Adrenal gland (tissue), 12 donors: ENCODE results near the gene RYR1. TPM values are rescaled to one million over a fixed set of nuclear protein-coding genes. Genes with fewer than 3 reads are reported as not detected.
"Not testable (repeated sequence)": the region's sequence is repeated elsewhere in the genome, so short reads cannot be mapped to it uniquely, and the experiment has no call there.

Source experiments
- DNase-seq, 7 donors: peaks; one replicate each; pipeline ENCODE4 v3.0.0-alpha.2; 2019 to 2020
- H3K27ac ChIP-seq, 5 donors: fragments of 200-600 bp; sonication (generic) in 4 of 5; 1 replicate in 3 of 5; 2 replicates in 2 of 5; pipeline versions ENCODE4 v1.5.1 to v1.8.0; 2016 to 2020; ENCODE audit warnings: mild to moderate bottlenecking in 1 of 5
- H3K27me3 ChIP-seq: fragments of 200-600 bp; 2 replicates; pipeline ENCODE4 v1.8.0; 2021
- H3K36me3 ChIP-seq, 2 donors: fragments of 200-600 bp; replicated peaks in 1 of 2; 1 replicate in 1 of 2; 2 replicates in 1 of 2; pipeline versions ENCODE4 v1.5.1 to v1.8.0; 2018 to 2022
- H3K4me1 ChIP-seq, 2 donors: fragments of 200-600 bp; replicated peaks in 1 of 2; 1 replicate in 1 of 2; 2 replicates in 1 of 2; pipeline versions ENCODE4 v1.5.1 to v1.8.0; 2018 to 2021
- H3K4me3 ChIP-seq, 4 donors: fragments of 200-600 bp; sonication (generic) in 3 of 4; one replicate each; pipeline ENCODE4 v1.5.1; 2016 to 2018
- H3K9me3 ChIP-seq, 3 donors: fragments of 200-600 bp; sonication (generic) in 1 of 3; replicated peaks in 1 of 3; 1 replicate in 2 of 3; 2 replicates in 1 of 3; pipeline versions ENCODE4 v1.5.1 to v1.8.0; 2016 to 2021
- POLR2A ChIP-seq, 2 donors: fragments of 450-650 bp; IDR thresholded peaks; one replicate each; pipeline ENCODE4 v1.6.1; 2017; ENCODE audit warnings: antibody characterized with exemption in 2 of 2, mild to moderate bottlenecking in 2 of 2, moderate library complexity in 1 of 2
- WGBS, 4 donors: extraction: QIAGEN DNeasy Blood & Tissue Kit in 2 of 4; methylation state at CpG; one replicate each; pipeline versions ENCODE4 v1.1.5 to v1.1.7; 2013 to 2017; 5-methylcytosine and 5-hydroxymethylcytosine counted together
- intact Hi-C, 2 donors: fragments of 100-400 bp; cut with DNase I; formaldehyde crosslinking; loops; one replicate each; pipeline versions ENCODE4 v1.14.1 to v1.15.0; 2022 to 2023
- polyA plus RNA-seq, 3 donors: library from polyadenylated mRNA; stranded (reverse); fragments of 200-250 nt in 2 of 3; fragments of 350-450 nt in 1 of 3; fragmentation: Illumina TruSeq in 1 of 3; extraction: RNeasy Lipid Tissue Mini Kit (QIAGEN cat#74804) in 1 of 3; gene quantifications; one replicate each; pipeline ENCODE4 v1.2.3, GENCODE V29; 2013 to 2014
- total RNA-seq, 9 donors: library from RNA; depleted of rRNA in 4 of 9; stranded (reverse); fragments of >200 nt in 4 of 9; fragments of 120-200 nt in 1 of 9; fragmentation: NEBNext Ultra II Directional in 1 of 9; extraction: Animal tissue kit (Norgen Biotek cat#: 25700) in 1 of 9; gene quantifications; one replicate each; pipeline versions ENCODE4 v1.1.0 to v1.2.4, GENCODE V29; 2013 to 2023
- TF ChIP-seq, protein P1 (sequence below), 6 experiments: fragments of 450-650 bp in 4 of 6; fragments of 200-600 bp in 2 of 6; sonication (generic) in 1 of 6; IDR thresholded peaks; 1 replicate in 5 of 6; 2 replicates in 1 of 6; pipeline versions ENCODE4 v1.5.1 to v1.8.0; 2016 to 2021; ENCODE audit warnings: antibody characterized with exemption in 6 of 6, mild to moderate bottlenecking in 2 of 6, moderate library complexity in 1 of 6
- donor health status: healthy with polysubstance abuse.
- donor health status: Bipolar disorder and iron deficiency.
- donor health status: DM: yes; HTN: yes; CAD: no.
- donor health status: DM: no; HTN: no; CAD: no.
- donor health status: DM: no; HTN: no; CAD: no.
- donor health status: DM: yes; HTN: yes; CAD: no.

RYR1 gene
- total and polyA plus RNA-seq, 12 donors, result 0.90 to 10.0 (median 3.2) TPM

DNA sequence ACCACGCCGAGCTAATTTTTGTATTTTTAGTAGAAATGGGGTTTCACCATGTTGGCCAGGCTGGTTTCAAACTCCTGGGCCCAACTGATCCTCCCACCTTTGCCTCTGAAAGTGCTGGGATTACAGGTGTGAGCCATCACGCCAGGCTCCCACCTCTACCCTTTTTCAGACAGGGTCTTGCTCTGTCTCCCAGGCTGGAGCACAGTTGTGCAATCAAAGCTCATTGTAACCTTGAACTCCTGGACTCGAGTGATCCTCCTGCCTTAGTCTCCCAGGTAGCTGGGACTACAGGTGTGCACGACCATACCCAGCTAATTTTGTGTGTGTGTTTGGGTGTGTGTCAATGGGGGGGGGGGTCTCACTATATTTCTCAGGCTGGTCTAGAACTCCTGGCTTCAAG, 9.2 kb upstream of the RYR1 start:
- intact Hi-C loops, result no loop called here
- H3K36me3 ChIP-seq, result no peaks in the 10 kb centered on the region
- H3K9me3 ChIP-seq, result no peaks in the 10 kb centered on the region
- H3K4me3 ChIP-seq, result no peak overlapping the region
- H3K4me1 ChIP-seq, result no peaks in the 10 kb centered on the region
- no peak overlapping the region for H3K27ac ChIP-seq
- whole genome bisulfite sequencing, 4 donors, result 71 to 88% (median 78%) methylated on average over 3 to 5 of the region's 5 CpGs
- TF ChIP-seq, protein P1, sequence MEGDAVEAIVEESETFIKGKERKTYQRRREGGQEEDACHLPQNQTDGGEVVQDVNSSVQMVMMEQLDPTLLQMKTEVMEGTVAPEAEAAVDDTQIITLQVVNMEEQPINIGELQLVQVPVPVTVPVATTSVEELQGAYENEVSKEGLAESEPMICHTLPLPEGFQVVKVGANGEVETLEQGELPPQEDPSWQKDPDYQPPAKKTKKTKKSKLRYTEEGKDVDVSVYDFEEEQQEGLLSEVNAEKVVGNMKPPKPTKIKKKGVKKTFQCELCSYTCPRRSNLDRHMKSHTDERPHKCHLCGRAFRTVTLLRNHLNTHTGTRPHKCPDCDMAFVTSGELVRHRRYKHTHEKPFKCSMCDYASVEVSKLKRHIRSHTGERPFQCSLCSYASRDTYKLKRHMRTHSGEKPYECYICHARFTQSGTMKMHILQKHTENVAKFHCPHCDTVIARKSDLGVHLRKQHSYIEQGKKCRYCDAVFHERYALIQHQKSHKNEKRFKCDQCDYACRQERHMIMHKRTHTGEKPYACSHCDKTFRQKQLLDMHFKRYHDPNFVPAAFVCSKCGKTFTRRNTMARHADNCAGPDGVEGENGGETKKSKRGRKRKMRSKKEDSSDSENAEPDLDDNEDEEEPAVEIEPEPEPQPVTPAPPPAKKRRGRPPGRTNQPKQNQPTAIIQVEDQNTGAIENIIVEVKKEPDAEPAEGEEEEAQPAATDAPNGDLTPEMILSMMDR (IDR thresholded peaks at IDR 0.05), result no peak
- TF ChIP-seq POLR2A (IDR thresholded peaks at IDR 0.05), result no peak
- no peak for DNase-seq
- H3K27me3 ChIP-seq, result peaks cover 4% of the 10 kb centered on the region

DNA sequence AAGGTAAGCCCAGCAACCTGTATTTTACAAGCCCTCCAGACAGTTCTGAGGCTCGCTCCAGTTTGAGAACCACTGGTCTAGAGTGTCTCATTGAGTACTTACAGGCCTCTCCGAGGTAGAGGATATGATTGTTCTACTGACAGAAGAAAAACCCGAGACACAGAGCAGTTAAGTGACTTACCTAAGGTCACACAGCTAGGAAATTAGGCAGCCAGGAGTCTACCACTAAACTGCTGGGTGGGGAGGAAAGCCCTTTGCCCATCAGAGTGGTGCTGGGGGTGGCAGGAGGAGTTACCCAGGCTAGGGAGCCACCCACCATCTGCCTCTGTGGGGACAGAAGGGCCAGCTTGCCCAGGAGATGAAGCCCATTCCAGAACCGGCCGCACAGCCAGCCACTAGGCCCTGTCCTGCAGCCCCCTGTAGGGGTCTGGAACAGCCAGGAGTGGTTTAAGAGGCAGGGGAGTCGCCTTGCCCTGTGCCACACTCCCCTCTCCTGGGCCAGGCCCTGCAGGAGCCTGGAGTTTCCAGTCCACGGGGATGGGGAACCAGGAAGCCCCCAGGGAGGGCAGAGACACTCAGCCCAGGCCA, 8.2 kb upstream of the RYR1 start:
- H3K36me3 ChIP-seq, result no peaks in the 10 kb centered on the region
- no peak overlapping the region for H3K27ac ChIP-seq
- H3K9me3 ChIP-seq, result no peaks in the 10 kb centered on the region
- intact Hi-C loops, result no loop called here
- no peaks in the 10 kb centered on the region for H3K27me3 ChIP-seq
- H3K4me1 ChIP-seq, result no peaks in the 10 kb centered on the region
- DNase-seq, result no peak
- H3K4me3 ChIP-seq, result peak overlapping the region in 1 of 4 donors; percentile 32
- TF ChIP-seq, protein P1 (IDR thresholded peaks at IDR 0.05), result no peak
- no peak for TF ChIP-seq POLR2A (IDR thresholded peaks at IDR 0.05)
- 69 to 80% (median 74%) methylated on average over 3 to 7 of the region's 7 CpGs for WGBS, 4 donors

DNA sequence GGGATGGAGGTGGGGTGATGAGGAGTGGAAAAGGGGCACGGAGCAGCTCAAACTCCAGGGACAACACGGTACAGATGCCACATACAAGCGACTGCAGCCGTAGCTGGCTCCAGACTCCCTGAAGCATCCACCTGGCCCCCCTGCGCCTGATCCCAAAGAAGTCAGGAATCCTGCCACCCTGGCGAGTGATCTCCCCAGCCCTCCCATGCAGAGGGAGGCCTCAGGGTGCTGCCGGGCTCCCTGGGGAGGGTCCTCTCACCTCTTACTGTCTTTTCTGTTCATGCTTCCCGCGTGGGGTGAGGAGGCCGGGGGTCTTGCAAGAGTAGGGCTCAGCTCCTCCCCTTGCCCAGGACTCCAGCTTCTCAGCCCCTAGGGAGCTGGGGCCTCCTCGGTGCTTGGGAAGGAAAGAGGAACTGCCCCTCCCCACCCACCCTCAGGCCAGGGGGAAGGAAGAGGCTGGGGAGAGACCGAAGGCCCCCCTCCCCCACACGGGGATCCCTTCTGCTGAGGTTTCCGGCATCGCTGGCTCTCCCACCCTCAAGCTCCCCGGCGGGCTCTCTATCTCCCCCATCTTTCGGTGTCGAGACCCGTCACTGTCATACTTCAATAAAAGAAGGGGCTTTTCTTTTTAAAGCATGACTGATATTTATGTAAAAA, 7.6 kb upstream of the RYR1 start, which contains the start of gene RASGRP4:
RASGRP4 (minus strand) TSS at position 410 of the 657 bp plus-strand sequence; CDS start at position 282, 128 bp downstream.
- Histone ChIP-seq H3K4me1 (no peaks in the 10 kb centered on the region), H3K9me3 (no peaks in the 10 kb centered on the region), H3K36me3 (no peaks in the 10 kb centered on the region), H3K4me3 (peak within 1 kb of the TSS in 1 of 4 donors; percentile 32), H3K27me3 (no peaks in the 10 kb centered on the region), H3K27ac (no peak within 1 kb of the TSS)
- intact Hi-C loops, result no loop called here
- TF ChIP-seq, protein P1 (IDR thresholded peaks at IDR 0.05), result no peak
- TF ChIP-seq POLR2A (IDR thresholded peaks at IDR 0.05), result no peak
- 25 to 50% (median 36%) methylated on average over 10 to 20 of the region's 20 CpGs for WGBS, 4 donors
- peak in 1 of 7 donors; percentile 24 for DNase-seq

DNA sequence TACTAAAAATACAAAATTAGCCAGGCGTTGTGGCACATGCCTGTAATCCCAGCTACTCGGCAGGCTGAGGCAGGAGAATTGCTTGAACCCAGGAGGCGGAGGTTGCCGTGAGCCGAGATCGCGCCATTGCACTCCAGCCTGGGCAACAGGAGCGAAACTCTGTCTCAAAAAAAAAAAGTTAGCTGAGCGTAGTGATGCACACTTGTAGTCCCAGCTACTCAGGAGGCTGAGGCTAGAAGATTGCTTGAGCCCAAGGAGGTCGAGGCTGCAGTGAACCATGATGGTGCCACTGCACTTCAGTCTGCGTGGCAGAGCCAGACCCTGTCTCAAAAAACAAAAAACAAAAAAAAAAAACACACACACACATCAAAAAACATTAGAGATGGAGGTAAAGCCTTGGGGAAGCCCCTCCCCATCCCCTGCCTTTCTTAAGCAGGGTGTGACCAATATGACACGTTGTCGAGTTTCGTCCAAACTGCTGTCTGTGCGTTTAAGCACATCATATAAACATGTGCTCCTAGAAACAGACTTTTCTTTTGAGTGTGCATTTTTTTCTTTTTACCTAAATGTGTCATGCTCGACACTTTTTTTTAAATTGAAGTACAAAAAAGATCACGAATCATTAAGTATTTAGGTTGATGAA, 6.3 kb upstream of the RYR1 start:
- H3K4me1 ChIP-seq, H3K27ac ChIP-seq, DNase-seq, intact Hi-C loops, H3K9me3 ChIP-seq, H3K27me3 ChIP-seq, H3K36me3 ChIP-seq, H3K4me3 ChIP-seq: not testable (repeated sequence)
- 74 to 76% (median 75%) methylated on average over 15 to 17 of the region's 17 CpGs for WGBS, 4 donors
